Measurements from ENCODE around the gene PSMD12. TPM values are rescaled to one million over a fixed set of nuclear protein-coding genes. Genes with fewer than 3 reads are reported as not detected.
"Not testable (repeated sequence)": the region's sequence is repeated elsewhere in the genome, so short reads cannot be mapped to it uniquely, and the experiment has no call there.

PSMD12 gene
- total and polyA plus RNA-seq, 2 donors (not counting 3 experiments of a cell fraction or from before 2014, with no cell fraction given), result 14.1 to 73.0 TPM

DNA sequence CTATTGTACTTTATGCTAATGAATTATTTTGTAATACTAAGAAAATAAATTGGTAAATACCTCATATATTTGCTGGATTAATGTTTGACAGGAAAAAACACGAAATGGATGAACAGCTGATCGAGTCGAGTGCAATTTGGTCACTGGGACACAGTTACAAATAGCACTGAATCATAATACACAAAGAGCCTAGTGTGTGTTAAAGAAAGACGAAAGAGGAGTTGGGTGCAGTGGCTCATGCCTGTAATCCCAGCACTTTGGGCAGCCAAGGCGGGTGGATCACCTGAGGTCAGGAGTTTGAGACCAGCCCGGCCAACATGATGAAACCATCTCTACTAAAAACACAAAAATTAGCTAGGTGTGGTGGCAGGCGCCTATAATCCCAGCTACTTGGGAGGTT is 28.0 kb downstream of the PSMD12 start:
- H3K4me3 ChIP-seq (replicated peaks in 1 of 3; ENCODE audit: insufficient read depth in 1 of 3, low read depth in 1 of 3, low read length in 3 of 3); H3K9me3 ChIP-seq (replicated peaks; ENCODE audit: control insufficient read depth, insufficient read depth, low read length); BruUV-seq (replicated peaks); H3K4me2 ChIP-seq (ENCODE audit: insufficient read depth, low read length); intact Hi-C loops (cut with micrococcal nuclease); H3K27ac ChIP-seq (ENCODE audit: insufficient read depth, low read depth, low read length); H3K27me3 ChIP-seq (ENCODE audit: control insufficient read depth in 2 of 2, insufficient read depth in 2 of 2, low read length in 2 of 2); FAIRE-seq; H3K79me2 ChIP-seq (ENCODE audit: control insufficient read depth, insufficient read depth, low read length); dilution Hi-C loops (cut with MboI; ENCODE audit: extremely low pct_ligation_motif_present, low sequenced_read_pairs); DNase-seq (ENCODE audit: low read depth, low spot score); H3K9ac ChIP-seq (replicated peaks; ENCODE audit: extremely low read depth, insufficient read depth, low read length); H2AFZ ChIP-seq (ENCODE audit: low read depth, low read length); H4K20me1 ChIP-seq (replicated peaks; ENCODE audit: control insufficient read depth, extremely low read depth, insufficient read depth, low read length); H3K36me3 ChIP-seq (ENCODE audit: control insufficient read depth in 2 of 2, extremely low read depth in 1 of 2, insufficient read depth in 2 of 2, low read length in 2 of 2); POLR2A ChIA-PET; H3K9me1 ChIP-seq (replicated peaks; ENCODE audit: control insufficient read depth, extremely low read depth, insufficient read depth, low read length): not testable (repeated sequence)
- peaks cover 10% of the 10 kb centered on the region for H3K4me1 ChIP-seq (ENCODE audit: control insufficient read depth, extremely low read depth, insufficient read depth, low read length)
- CTCF ChIA-PET, result interaction anchor here (0.9 to 1.3 kb wide), 2 partner anchors 63 to 610 kb away, joined by 3 to 4 read pairs; no protein-coding TSS in a partner anchor

DNA sequence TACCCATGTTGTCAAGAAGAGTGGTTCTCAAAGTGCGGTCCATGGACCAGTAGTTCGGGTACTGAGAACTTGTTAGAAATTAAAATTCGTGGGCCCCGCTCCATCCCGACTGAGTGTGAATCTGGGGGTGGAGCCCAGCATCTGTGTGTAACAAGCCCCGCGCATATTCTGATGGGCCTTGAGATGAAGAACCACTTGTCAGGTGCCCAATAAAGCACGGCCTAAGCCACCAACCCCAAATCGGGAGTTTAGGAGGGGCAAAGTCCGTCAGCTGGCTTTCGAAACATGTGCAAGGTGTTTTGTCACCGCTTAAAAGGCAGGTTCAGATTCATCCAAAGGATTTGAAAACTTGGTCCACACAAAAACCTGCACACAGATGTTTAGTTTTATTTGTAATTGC is 29.5 kb downstream of the PSMD12 start:
- intact Hi-C loops (cut with micrococcal nuclease) (no loop called here), dilution Hi-C loops (cut with MboI; ENCODE audit: extremely low pct_ligation_motif_present, low sequenced_read_pairs) (no loop called here)
- peaks cover 10% of the 10 kb centered on the region for H3K4me1 ChIP-seq (ENCODE audit: control insufficient read depth, extremely low read depth, insufficient read depth, low read length)
- DNase-seq (ENCODE audit: low read depth, low spot score) (no peak), FAIRE-seq (no peak)
- no peak overlapping the region for H3K4me3 ChIP-seq (replicated peaks in 1 of 3; ENCODE audit: insufficient read depth in 1 of 3, low read depth in 1 of 3, low read length in 3 of 3)
- no peak overlapping the region for H2AFZ ChIP-seq (ENCODE audit: low read depth, low read length)
- TF ChIP-seq POLR2A (IDR thresholded peaks at IDR 0.05; ENCODE audit: low read depth, low read length) (no peak), MYC (IDR thresholded peaks at IDR 0.05; ENCODE audit: low read depth, low read length) (no peak), EZH2 (IDR thresholded peaks at IDR 0.05; ENCODE audit: borderline replicate concordance, low read depth, low read length, severe bottlenecking) (no peak), GATA2 (IDR thresholded peaks at IDR 0.05; ENCODE audit: insufficient read depth, insufficient read length, low read depth, low read length) (no peak), FOS (IDR thresholded peaks at IDR 0.05; ENCODE audit: borderline replicate concordance, insufficient read depth, low read length) (no peak), POLR2AphosphoS5 (IDR thresholded peaks at IDR 0.05; ENCODE audit: insufficient read depth, low read depth, low read length) (no peak)
- TF ChIP-seq, protein P1, sequence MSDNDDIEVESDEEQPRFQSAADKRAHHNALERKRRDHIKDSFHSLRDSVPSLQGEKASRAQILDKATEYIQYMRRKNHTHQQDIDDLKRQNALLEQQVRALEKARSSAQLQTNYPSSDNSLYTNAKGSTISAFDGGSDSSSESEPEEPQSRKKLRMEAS (IDR thresholded peaks at IDR 0.05; ENCODE audit: insufficient read depth, insufficient read length), result no peak
- TF ChIP-seq, protein P2, sequence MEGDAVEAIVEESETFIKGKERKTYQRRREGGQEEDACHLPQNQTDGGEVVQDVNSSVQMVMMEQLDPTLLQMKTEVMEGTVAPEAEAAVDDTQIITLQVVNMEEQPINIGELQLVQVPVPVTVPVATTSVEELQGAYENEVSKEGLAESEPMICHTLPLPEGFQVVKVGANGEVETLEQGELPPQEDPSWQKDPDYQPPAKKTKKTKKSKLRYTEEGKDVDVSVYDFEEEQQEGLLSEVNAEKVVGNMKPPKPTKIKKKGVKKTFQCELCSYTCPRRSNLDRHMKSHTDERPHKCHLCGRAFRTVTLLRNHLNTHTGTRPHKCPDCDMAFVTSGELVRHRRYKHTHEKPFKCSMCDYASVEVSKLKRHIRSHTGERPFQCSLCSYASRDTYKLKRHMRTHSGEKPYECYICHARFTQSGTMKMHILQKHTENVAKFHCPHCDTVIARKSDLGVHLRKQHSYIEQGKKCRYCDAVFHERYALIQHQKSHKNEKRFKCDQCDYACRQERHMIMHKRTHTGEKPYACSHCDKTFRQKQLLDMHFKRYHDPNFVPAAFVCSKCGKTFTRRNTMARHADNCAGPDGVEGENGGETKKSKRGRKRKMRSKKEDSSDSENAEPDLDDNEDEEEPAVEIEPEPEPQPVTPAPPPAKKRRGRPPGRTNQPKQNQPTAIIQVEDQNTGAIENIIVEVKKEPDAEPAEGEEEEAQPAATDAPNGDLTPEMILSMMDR (IDR thresholded peaks at IDR 0.05; ENCODE audit: extremely low read depth in 1 of 2, insufficient read depth in 1 of 2, low read depth in 1 of 2, low read length in 2 of 2), result no peak
- peaks cover 6 to 7% of the 10 kb centered on the region in 2 experiments for H3K36me3 ChIP-seq (ENCODE audit: control insufficient read depth in 2 of 2, extremely low read depth in 1 of 2, insufficient read depth in 2 of 2, low read length in 2 of 2)
- BruUV-seq (replicated peaks), result no TSS peak
- CTCF ChIA-PET, result no interaction called here
- no peaks in the 10 kb centered on the region for H3K27me3 ChIP-seq (ENCODE audit: control insufficient read depth in 2 of 2, insufficient read depth in 2 of 2, low read length in 2 of 2)
- no peak overlapping the region for H3K27ac ChIP-seq (ENCODE audit: insufficient read depth, low read depth, low read length)
- no peaks in the 10 kb centered on the region for H3K9me3 ChIP-seq (replicated peaks; ENCODE audit: control insufficient read depth, insufficient read depth, low read length)
- H3K79me2 ChIP-seq (ENCODE audit: control insufficient read depth, insufficient read depth, low read length), result no peaks in the 10 kb centered on the region
- no peaks in the 10 kb centered on the region for H4K20me1 ChIP-seq (replicated peaks; ENCODE audit: control insufficient read depth, extremely low read depth, insufficient read depth, low read length)
- no peaks in the 10 kb centered on the region for H3K9me1 ChIP-seq (replicated peaks; ENCODE audit: control insufficient read depth, extremely low read depth, insufficient read depth, low read length)
- POLR2A ChIA-PET, result no interaction called here
- no peak overlapping the region for H3K4me2 ChIP-seq (ENCODE audit: insufficient read depth, low read length)
- H3K9ac ChIP-seq (replicated peaks; ENCODE audit: extremely low read depth, insufficient read depth, low read length), result no peak overlapping the region
